GM19395 (cell line): ENCODE results near the gene TBCK.

Experiments
- ATAC-seq: cut with Tn5 transposase; IDR thresholded peaks from one replicate; pipeline ENCODE4 v1.9.1; 2021; ENCODE audit warnings: mild to moderate bottlenecking, moderate library complexity; ENCODE audit not compliant: unreplicated experiment

TBCK gene

GRCh38 chr4:106315968-106316772 is at the start of gene TBCK, which contains the start of gene AIMP1:
TSS of gene TBCK (minus strand) at chr4:106316209. CDS start at chr4:106308960, 7,249 bp downstream.
TSS of gene AIMP1 (plus strand) at chr4:106316550. CDS start at chr4:106325010, 8,460 bp downstream.
- peak; percentile 89 for ATAC-seq

- no peak for ATAC-seq
These were observed 49.6 kb upstream of the TBCK start for GRCh38 chr4:106365613-106366012.

DNA sequence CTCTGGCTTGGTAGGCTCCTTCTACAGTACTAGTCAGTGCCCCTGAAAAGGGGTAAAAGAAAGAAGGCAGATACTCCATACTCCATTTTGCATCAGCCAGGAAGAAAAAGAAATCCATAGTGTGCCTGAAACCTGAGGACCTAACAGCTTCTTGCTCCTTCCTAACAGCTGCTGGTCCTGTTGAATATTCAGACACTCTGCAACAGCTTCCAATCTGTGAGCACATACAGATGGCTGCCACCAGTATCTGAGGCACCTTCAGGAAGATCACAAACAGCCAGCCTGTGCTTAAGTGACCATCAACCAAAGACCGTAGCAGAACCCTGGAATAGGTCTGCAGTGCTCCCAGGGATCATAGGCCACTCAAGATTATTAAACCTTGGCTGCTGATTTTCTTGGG is 48.3 kb upstream of the TBCK start:
- ATAC-seq = no peak

DNA sequence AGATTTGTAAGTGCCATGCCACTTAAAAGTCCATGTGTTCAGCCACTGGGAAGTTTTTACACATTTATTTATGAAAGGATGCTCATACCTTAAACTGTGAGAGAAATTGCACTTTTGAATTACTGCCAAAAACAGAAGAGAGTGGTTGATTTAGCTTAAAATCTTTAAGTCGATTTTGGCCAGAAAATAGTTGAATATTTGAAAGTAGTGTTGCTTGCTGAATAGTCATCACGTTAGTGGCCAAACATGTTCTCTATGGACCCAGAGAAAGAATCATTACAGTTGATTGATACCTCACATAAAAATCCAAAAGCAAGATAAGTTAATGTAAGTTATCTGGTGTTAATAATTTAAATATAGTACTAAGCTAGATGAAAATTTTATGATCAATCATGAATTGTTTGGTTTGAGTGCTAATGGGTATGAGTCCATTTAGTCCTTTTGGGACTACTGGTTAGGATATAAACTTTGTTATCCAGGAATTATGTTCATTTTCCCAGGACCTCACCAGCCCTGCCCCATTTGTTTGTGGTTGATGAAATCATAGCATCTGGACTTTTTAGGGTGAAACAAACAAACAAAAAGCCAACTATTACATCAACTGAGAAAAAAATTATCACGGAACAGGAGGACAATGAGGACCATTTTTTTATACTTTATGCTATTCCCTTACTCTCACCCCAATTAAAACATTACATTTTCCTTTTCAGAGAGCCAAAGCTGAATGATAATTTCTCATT is 46.2 kb upstream of the TBCK start:
- no peak for ATAC-seq

DNA sequence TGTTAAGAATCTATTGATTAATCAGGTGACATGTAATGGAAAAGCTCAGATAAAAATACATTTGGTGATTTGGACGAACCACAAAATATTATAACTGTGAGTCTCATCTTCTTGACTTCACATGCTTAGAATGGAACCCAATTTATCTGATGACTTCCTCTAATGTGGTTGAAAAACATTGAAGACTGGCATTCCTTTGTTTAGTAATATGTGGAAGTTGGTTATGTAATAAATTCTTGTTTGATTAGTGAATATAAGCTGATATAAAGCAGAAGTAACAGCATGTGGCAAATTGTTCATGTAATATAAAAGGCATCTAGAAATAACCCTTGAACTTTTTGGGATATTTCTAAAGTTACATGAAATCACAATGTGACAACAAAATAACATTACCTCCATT is 42.9 kb upstream of the TBCK start:
- no peak for ATAC-seq

GRCh38 chr4:106355193-106355592 is 39.2 kb upstream of the TBCK start:
- no peak for ATAC-seq

- no peak for ATAC-seq
These were observed 37.8 kb upstream of the TBCK start for GRCh38 chr4:106353786-106354185.

- no peak for ATAC-seq
These were observed 35.0 kb upstream of the TBCK start for GRCh38 chr4:106351016-106351415.

DNA sequence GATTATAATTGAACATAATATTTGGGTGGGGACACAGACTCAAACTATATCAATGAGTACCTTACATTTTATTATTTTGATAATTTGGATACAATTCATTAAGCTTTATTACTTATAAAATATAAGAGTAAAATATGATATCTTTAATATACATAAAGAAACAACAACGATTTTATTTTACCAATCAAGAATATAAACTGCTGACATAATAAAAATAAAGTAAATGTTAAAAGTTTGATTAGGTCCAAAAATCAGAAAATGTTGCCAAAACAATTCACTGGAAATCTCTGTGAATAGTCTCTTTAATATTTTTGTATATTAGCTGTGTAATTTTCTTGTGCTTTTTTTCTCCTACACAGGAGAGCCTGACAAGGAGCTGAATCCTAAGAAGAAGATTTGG is 31.2 kb upstream of the TBCK start:
- no peak for ATAC-seq

DNA sequence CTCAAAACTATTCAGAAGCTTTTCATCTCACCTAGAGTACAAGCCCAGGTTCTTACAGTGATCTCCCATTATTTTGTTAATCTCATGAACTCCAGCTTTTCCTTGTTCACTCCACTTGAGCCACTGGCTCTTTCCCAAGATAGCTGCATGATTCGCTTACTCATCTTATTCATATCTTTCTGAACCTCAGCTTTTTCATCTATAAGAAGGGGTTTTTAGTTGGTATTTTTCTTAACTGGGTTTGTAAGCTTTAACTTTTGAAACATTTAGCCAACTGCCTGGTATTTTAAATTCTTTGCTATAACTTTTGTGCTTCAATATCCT is 28.6 kb upstream of the TBCK start:
- no peak for ATAC-seq

DNA sequence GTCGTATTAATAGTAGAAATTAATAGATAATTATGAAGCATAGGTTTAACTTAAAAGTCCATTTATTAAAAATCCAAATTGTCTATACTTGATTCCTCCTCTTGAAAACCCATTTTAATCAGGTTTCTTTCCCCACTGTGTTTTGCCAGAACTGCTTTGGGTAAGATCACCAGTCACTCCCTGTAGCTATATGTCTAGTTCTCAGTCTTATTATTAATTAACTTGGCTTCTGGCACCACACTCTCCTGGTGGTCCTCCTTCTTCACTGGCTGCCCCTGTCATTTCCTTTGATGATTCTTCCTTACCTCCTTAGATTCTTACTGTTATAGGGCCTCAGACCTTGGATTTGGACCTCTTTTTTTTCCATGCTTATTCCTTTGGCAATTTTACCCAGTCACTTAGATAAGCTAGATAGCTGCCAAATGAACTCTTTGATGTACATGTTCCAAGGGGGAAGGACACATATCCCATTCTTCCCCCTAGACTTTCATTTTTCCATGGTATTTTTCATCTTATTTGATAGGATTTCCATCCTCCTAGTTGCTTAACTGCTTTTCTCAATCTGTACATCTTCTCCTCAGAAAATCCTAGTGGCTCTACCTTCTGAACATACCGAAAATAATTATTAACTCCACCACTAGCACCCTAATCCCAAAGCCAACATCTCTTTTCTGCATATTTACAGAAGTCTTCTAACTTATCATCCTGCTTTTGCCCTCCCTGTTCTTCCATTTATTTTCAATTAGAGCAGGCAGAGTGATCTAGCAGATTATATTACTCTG is 28.0 kb upstream of the TBCK start:
- ATAC-seq = no peak

DNA sequence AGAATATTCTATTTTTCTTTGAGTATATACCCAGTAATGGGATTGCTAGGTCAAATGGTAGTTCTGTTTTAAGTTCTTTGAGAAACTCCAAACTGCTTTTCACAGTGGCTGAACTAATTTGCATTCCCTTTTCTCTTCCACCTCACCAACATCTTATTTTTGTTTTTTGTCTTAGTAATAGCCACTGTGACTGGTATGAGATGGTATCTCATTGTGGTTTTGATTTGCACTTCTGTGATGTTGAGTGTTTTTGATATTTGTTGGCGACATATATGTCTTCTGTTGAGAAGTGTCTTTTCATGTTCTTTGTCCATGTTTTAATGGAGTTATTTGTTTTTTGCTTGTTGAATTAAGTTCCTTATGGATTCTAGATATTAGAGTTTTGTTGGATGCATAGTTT is 24.8 kb upstream of the TBCK start:
- ATAC-seq = no peak

GRCh38 chr4:106339431-106339830 is 23.4 kb upstream of the TBCK start:
- no peak for ATAC-seq

- ATAC-seq = no peak
These were observed 22.7 kb upstream of the TBCK start for GRCh38 chr4:106338671-106339070.

- ATAC-seq = no peak
These were observed 21.9 kb upstream of the TBCK start for GRCh38 chr4:106337916-106338315.

DNA sequence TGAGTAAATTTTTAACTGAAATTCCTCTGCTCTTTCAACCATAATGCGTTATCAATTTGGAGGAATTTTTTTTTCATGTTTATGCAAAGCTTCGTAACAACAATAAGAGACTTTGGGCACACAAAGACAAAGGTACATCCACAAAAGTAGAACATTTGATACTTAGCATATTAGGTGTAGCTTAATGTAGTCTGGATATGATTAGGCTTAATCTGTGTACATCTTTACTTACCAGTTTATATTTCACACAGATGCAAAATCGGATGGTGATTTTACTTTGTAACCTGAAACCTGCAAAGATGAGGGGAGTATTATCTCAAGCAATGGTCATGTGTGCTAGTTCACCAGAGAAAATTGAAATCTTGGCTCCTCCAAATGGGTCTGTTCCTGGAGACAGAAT is 20.6 kb upstream of the TBCK start:
- no peak for ATAC-seq

DNA sequence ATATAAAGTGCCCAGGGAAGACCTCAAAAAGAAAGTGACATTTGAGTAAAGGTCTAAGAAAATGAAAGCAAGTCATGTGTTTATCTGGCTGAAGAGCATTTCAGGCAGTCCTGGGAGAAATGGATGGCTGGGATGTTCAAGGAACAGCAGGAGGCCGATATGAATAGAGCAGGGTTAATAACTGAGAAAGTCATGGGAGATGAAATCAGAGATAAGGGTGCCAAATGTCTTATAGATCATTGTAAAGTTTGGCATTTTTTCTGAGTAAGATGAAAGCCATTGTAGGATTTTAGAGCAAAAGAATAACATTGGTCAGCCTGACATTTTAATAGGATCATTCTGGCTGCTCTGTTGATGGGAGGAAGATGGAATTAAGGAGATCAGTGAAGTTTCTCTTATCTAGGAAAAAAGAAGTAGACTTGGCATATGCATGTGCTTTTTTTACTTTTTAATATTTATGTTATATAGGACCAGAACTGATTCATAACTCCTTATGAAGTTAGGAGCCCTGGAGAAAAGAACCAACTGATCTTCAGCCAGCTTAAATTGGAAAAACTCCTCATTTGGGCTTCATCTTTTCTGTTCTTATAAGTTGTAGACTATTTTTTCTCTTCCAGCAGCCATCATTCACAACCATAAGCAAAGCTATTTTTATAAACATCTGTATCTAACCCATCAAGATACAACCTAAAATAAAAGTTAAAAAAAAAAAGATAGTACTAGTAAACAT is 18.9 kb upstream of the TBCK start:
- no peak for ATAC-seq

DNA sequence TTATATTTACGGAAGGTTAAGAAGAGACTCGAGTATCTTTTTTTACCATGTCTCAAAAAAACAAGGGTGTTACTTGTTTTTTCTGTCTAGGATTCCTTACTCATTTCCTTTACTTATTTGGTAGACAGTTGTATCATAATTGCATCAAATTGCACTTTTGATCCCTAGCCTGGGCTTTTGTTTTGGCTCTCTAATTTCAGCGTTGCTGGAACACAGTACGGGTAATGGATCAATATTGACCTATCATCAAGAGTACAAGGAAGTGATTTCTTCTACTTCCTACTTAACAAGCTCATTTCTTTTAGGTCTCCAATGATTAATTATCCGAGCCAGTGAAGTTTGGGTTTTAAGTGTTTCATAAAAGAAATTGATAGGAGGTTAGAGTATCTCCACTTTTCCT is 17.2 kb upstream of the TBCK start:
- no peak for ATAC-seq

- peak; percentile 87 for ATAC-seq
These were observed 13.1 kb upstream of the TBCK start for GRCh38 chr4:106329041-106329618.

- no peak for ATAC-seq
These were observed 9.8 kb upstream of the TBCK start for GRCh38 chr4:106325800-106326199.

DNA sequence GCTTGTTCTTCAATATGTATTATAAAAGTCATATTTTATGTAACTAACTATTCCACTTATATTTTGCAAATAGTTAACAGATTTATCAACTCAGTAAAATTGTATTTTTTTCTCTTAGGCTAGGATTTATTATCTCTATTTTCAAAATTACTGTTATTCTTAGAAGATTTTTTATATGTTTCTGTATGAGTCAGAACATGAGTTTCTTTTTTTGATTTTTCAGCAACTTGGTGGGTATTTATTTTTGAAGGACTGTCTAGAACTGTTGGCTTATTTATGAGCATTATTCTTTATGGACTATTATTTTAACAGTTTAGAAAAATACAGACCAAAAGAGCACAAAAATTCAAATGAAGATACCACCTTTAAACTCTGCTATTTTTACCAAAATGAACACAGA is 7.1 kb upstream of the TBCK start:
- no peak for ATAC-seq
